ENCODE data around the gene PCBP3. TPM values are rescaled to one million over a fixed set of nuclear protein-coding genes. Genes with fewer than 3 reads are reported as not detected.

PCBP3 gene
- total and polyA plus RNA-seq, 2 of the 13 experiments (the other 11 are each of a cell fraction or from before 2014, with no cell fraction given) = not detected

- WGBS (ENCODE audit: low lambda C conversion rate) = 65% methylated on average over 7 of the region's 18 CpGs
- Histone ChIP-seq H2AFZ (ENCODE audit: low read length) (no peak overlapping the region), H4K20me1 (ENCODE audit: insufficient read depth, low read length) (no peaks in the 10 kb centered on the region), H3K4me1 (ENCODE audit: insufficient read depth, low read length) (peaks cover 17% of the 10 kb centered on the region), H3K4me3 (replicated peaks in 1 of 3; ENCODE audit: insufficient read depth in 1 of 3, low read depth in 2 of 3, low read length in 3 of 3) (no peak overlapping the region), H3K79me2 (ENCODE audit: insufficient read depth, low read length) (no peaks in the 10 kb centered on the region), H3K27ac (ENCODE audit: extremely low read length, insufficient read depth, low read length) (no peak overlapping the region), H3K27me3 (ENCODE audit: control insufficient read depth in 1 of 2, insufficient read depth in 2 of 2, low read length in 2 of 2) (peaks cover 0 to 7% of the 10 kb centered on the region in 2 experiments; a peak in 1 of 5 replicates), H3K9ac (ENCODE audit: insufficient read depth, low read depth, low read length) (no peak overlapping the region), H3K4me2 (ENCODE audit: low read depth, low read length) (no peak overlapping the region), H3K9me3 (ENCODE audit: low read length) (no peaks in the 10 kb centered on the region), H3K36me3 (replicated peaks in 1 of 2; ENCODE audit: control insufficient read depth in 1 of 2, insufficient read depth in 2 of 2, low read length in 2 of 2) (no peaks in the 10 kb centered on the region)
- no peak for TF ChIP-seq KIAA2018 (CRISPR knock-in tag; IDR thresholded peaks at IDR 0.05; ENCODE audit: borderline replicate concordance)
- TF ChIP-seq DR1 (CRISPR knock-in tag; IDR thresholded peaks at IDR 0.05) = no peak
- TF ChIP-seq RFX3 (CRISPR knock-in tag; IDR thresholded peaks at IDR 0.05) = no peak
- no peak for TF ChIP-seq MYPOP (CRISPR knock-in tag; IDR thresholded peaks at IDR 0.05)
- DNase-seq (ENCODE audit: low spot score) (no peak), FAIRE-seq (no peak), ATAC-seq (no peak)
- no TSS peak for BruUV-seq (replicated peaks)
- in situ Hi-C loops (cut with HindIII; ENCODE audit: extremely low pct_ligation_motif_present, low pct_unique_long_range_greater_than_20kb) (no loop called here), intact Hi-C loops (cut with micrococcal nuclease; ENCODE audit: unreplicated experiment) (no loop called here)
- POLR2A ChIA-PET = no interaction called here
- CTCF ChIA-PET (ENCODE audit: low intra/inter-chr PET ratio, low total read pairs) = no interaction called here
These were observed 348.2 kb downstream of the PCBP3 start for GRCh38 chr21:45991606-45992300.

Other genes starting within 250 kb of the PCBP3 start
- gene COL18A1, start 238.6 kb upstream of the PCBP3 start, total RNA-seq (2016; rRNA removed; fragmentation: Illumina TruSeq; extraction: Trizol) = 21.2 and 102 TPM in 2 replicates
- 79.0 and 128 TPM in 2 replicates for gene COL18A1, start 238.6 kb upstream of the PCBP3 start, polyA plus RNA-seq (2011; rRNA removed)
- gene SLC19A1, start 101.3 kb upstream of the PCBP3 start, total RNA-seq (2016; rRNA removed; fragmentation: Illumina TruSeq; extraction: Trizol) = 12.6 and 21.8 TPM in 2 replicates
- gene SLC19A1, start 101.3 kb upstream of the PCBP3 start, polyA plus RNA-seq (2011; rRNA removed) = 23.0 and 31.0 TPM in 2 replicates

Measured in HepG2 (cell line).